Measurements from ENCODE around the gene MED12L. TPM values are rescaled to one million over a fixed set of nuclear protein-coding genes. Genes with fewer than 3 reads are reported as not detected.

The MED12L gene
- total and polyA plus RNA-seq, 9 of the 15 experiments (the other 6 are each of a cell fraction or from before 2014, with no cell fraction given): not detected

GRCh38 chr3:151446002-151446340 is 360.5 kb downstream of the MED12L start:
- Histone ChIP-seq H3K4me2 (ENCODE audit: insufficient read depth, low read length) (no peak overlapping the region), H2AFZ (ENCODE audit: low read depth, low read length) (no peak overlapping the region), H4K20me1 (replicated peaks; ENCODE audit: control insufficient read depth, insufficient read depth, low read length) (no peaks in the 10 kb centered on the region), H3K79me2 (ENCODE audit: control insufficient read depth, insufficient read depth, low read length) (no peaks in the 10 kb centered on the region), H3K9ac (ENCODE audit: insufficient read depth in 1 of 2, low read depth in 2 of 2, low read length in 2 of 2) (no peak overlapping the region), H3K9me3 (replicated peaks; ENCODE audit: control insufficient read depth, insufficient read depth, low read depth, low read length) (no peaks in the 10 kb centered on the region), H3K27me3 (ENCODE audit: control insufficient read depth in 2 of 2, insufficient read depth in 2 of 2, low read length in 2 of 2) (peaks cover 0 to 14% of the 10 kb centered on the region in 2 experiments; a peak in 2 of 5 replicates), H3K36me3 (ENCODE audit: control insufficient read depth, insufficient read depth, low read length) (no peaks in the 10 kb centered on the region), H3K9me1 (ENCODE audit: control insufficient read depth, insufficient read depth, low read length) (no peaks in the 10 kb centered on the region), H3K27ac (ENCODE audit: extremely low read depth, low read depth, low read length) (no peak overlapping the region), H3K4me3 (no peak overlapping the region), H3K4me1 (replicated peaks in 1 of 2; ENCODE audit: control insufficient read depth in 2 of 2, insufficient read depth in 2 of 2, low read length in 2 of 2) (no peaks in the 10 kb centered on the region)
- ATAC-seq (no peak), DNase-seq (ENCODE audit: extremely low read depth in 1 of 4, low spot score in 3 of 4) (no peak), FAIRE-seq (no peak)
- in situ Hi-C loops (cut with MboI): no loop called here
- BruUV-seq (replicated peaks): no TSS peak
- intact Hi-C loops (cut with micrococcal nuclease): no loop called here
- CTCF ChIA-PET (ENCODE audit: low intra/inter-chr PET ratio): no interaction called here
- WGBS (ENCODE audit: insufficient coverage, low coverage, missing lambda C conversion rate): 4% methylated on average over 3 of the region's 3 CpGs
- POLR2A ChIA-PET: interaction anchor here (0.7 kb wide), 1 partner anchor 15 kb away, joined by 3 read pairs; the partner anchor contains the start of gene IGSF10
- TF ChIP-seq, protein P1, sequence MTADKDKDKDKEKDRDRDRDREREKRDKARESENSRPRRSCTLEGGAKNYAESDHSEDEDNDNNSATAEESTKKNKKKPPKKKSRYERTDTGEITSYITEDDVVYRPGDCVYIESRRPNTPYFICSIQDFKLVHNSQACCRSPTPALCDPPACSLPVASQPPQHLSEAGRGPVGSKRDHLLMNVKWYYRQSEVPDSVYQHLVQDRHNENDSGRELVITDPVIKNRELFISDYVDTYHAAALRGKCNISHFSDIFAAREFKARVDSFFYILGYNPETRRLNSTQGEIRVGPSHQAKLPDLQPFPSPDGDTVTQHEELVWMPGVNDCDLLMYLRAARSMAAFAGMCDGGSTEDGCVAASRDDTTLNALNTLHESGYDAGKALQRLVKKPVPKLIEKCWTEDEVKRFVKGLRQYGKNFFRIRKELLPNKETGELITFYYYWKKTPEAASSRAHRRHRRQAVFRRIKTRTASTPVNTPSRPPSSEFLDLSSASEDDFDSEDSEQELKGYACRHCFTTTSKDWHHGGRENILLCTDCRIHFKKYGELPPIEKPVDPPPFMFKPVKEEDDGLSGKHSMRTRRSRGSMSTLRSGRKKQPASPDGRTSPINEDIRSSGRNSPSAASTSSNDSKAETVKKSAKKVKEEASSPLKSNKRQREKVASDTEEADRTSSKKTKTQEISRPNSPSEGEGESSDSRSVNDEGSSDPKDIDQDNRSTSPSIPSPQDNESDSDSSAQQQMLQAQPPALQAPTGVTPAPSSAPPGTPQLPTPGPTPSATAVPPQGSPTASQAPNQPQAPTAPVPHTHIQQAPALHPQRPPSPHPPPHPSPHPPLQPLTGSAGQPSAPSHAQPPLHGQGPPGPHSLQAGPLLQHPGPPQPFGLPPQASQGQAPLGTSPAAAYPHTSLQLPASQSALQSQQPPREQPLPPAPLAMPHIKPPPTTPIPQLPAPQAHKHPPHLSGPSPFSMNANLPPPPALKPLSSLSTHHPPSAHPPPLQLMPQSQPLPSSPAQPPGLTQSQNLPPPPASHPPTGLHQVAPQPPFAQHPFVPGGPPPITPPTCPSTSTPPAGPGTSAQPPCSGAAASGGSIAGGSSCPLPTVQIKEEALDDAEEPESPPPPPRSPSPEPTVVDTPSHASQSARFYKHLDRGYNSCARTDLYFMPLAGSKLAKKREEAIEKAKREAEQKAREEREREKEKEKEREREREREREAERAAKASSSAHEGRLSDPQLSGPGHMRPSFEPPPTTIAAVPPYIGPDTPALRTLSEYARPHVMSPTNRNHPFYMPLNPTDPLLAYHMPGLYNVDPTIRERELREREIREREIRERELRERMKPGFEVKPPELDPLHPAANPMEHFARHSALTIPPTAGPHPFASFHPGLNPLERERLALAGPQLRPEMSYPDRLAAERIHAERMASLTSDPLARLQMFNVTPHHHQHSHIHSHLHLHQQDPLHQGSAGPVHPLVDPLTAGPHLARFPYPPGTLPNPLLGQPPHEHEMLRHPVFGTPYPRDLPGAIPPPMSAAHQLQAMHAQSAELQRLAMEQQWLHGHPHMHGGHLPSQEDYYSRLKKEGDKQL (CRISPR knock-in tag; IDR thresholded peaks at IDR 0.05; ENCODE audit: borderline replicate concordance): no peak
- TF ChIP-seq THRA (IDR thresholded peaks at IDR 0.05): no peak
- TF ChIP-seq SAFB (IDR thresholded peaks at IDR 0.05; ENCODE audit: borderline replicate concordance, low read depth, low read length): no peak
- no peak for TF ChIP-seq U2AF1 (optimal IDR thresholded peaks at IDR 0.05; ENCODE audit: low read depth, low read length)

Data from K562 (cell line).